H9 (cell line): ENCODE measurements around the gene NDRG2. TPM values are rescaled to one million over a fixed set of nuclear protein-coding genes. Genes with fewer than 3 reads are reported as not detected.
"Not testable (repeated sequence)": the region's sequence is repeated elsewhere in the genome, so short reads cannot be mapped to it uniquely, and the experiment has no call there.

Source experiments
- DNase-seq: peaks from one replicate; pipeline ENCODE4 v3.0.0-alpha.2; 2017
- H2AFZ ChIP-seq: one replicate; pipeline ENCODE4 v1.6.1; 2013; ENCODE audit warnings: mild to moderate bottlenecking, low read length, control low read depth, moderate library complexity
- H2AK5ac ChIP-seq: 2 replicates; pipeline ENCODE4 v1.6.1; 2013; ENCODE audit warnings: low read length, control low read depth, mixed read lengths; ENCODE audit not compliant: insufficient read length
- H2BK120ac ChIP-seq: one replicate; pipeline ENCODE4 v1.6.1; 2013; ENCODE audit warnings: low read depth, mild to moderate bottlenecking, low read length, control low read depth, inconsistent platforms; ENCODE audit not compliant: poor library complexity, severe bottlenecking
- H2BK12ac ChIP-seq: 2 replicates; pipeline ENCODE4 v1.6.1; 2013; ENCODE audit warnings: low read length, control low read depth, mixed read lengths, low read depth; ENCODE audit not compliant: insufficient read length
- H2BK15ac ChIP-seq: 2 replicates; pipeline ENCODE4 v1.6.1; 2013; ENCODE audit warnings: low read depth, low read length, control low read depth
- H2BK20ac ChIP-seq: one replicate; pipeline ENCODE4 v1.6.1; 2013; ENCODE audit warnings: low read depth, mild to moderate bottlenecking, low read length, control low read depth, inconsistent platforms; ENCODE audit not compliant: poor library complexity, severe bottlenecking
- H2BK5ac ChIP-seq: 2 replicates; pipeline ENCODE4 v1.6.1; 2013; ENCODE audit warnings: low read length, control low read depth, mixed read lengths; ENCODE audit not compliant: insufficient read length
- H3K14ac ChIP-seq: 2 replicates; pipeline ENCODE4 v1.6.1; 2013; ENCODE audit warnings: low read length, control low read depth; ENCODE audit not compliant: insufficient read depth
- H3K18ac ChIP-seq: 2 replicates; pipeline ENCODE4 v1.6.1; 2013; ENCODE audit warnings: low read depth, mild to moderate bottlenecking, mixed read lengths, low read length, control low read depth; ENCODE audit not compliant: insufficient read length
- H3K23ac ChIP-seq: 2 replicates; pipeline ENCODE4 v1.6.1; 2013; ENCODE audit warnings: low read length, control low read depth, mixed read lengths, low read depth; ENCODE audit not compliant: insufficient read length
- H3K23me2 ChIP-seq: 2 replicates; pipeline ENCODE4 v1.6.1; 2013; ENCODE audit warnings: low read depth, mild to moderate bottlenecking, mixed read lengths, low read length, control low read depth; ENCODE audit not compliant: insufficient read length, poor library complexity, severe bottlenecking
- H3K27ac ChIP-seq: 2 replicates; pipeline ENCODE4 v1.5.1; 2013; ENCODE audit warnings: low read length, control low read depth, mixed read lengths, low read depth; ENCODE audit not compliant: insufficient read length
- H3K27me3 ChIP-seq: 2 replicates; pipeline ENCODE4 v1.6.1; 2013; ENCODE audit warnings: low read length, control low read depth, inconsistent platforms; ENCODE audit not compliant: insufficient read depth
- H3K4ac ChIP-seq: 2 replicates; pipeline ENCODE4 v1.6.1; 2013; ENCODE audit warnings: low read depth, mild to moderate bottlenecking, control low read depth, inconsistent platforms, low read length, moderate library complexity
- H3K4me1 ChIP-seq: 2 replicates; pipeline ENCODE4 v1.6.1; 2013; ENCODE audit warnings: low read length, control low read depth, inconsistent platforms; ENCODE audit not compliant: insufficient read depth
- H3K4me2 ChIP-seq: 2 replicates; pipeline ENCODE4 v1.6.1; 2013; ENCODE audit warnings: low read length, control low read depth, mixed read lengths; ENCODE audit not compliant: insufficient read length, insufficient read depth
- H3K56ac ChIP-seq: 2 replicates; pipeline ENCODE4 v1.6.1; 2013; ENCODE audit warnings: low read depth, mild to moderate bottlenecking, mixed read lengths, low read length, control low read depth; ENCODE audit not compliant: insufficient read length
- H3K79me1 ChIP-seq: 2 replicates; pipeline ENCODE4 v1.6.1; 2013; ENCODE audit warnings: low read depth, mild to moderate bottlenecking, moderate library complexity, low read length, control low read depth, inconsistent platforms; ENCODE audit not compliant: insufficient read depth, poor library complexity, severe bottlenecking
- H3K79me2 ChIP-seq: 2 replicates; pipeline ENCODE4 v1.6.1; 2013; ENCODE audit warnings: low read length, control low read depth, inconsistent platforms; ENCODE audit not compliant: insufficient read depth
- H3K9ac ChIP-seq: 2 replicates; pipeline ENCODE4 v1.6.1; 2013; ENCODE audit warnings: low read length, control low read depth, mixed read lengths; ENCODE audit not compliant: insufficient read length; ENCODE audit errors: extremely low read depth
- H3K9me3 ChIP-seq: one replicate; pipeline ENCODE4 v1.6.1; 2013; ENCODE audit warnings: low read depth, low read length, inconsistent platforms; ENCODE audit not compliant: control insufficient read depth
- H3T11ph ChIP-seq: one replicate; pipeline ENCODE4 v1.6.1; 2013; ENCODE audit warnings: mild to moderate bottlenecking, low read length, control low read depth, inconsistent platforms
- H4K20me1 ChIP-seq: one replicate; pipeline ENCODE4 v1.6.1; 2013; ENCODE audit not compliant: control insufficient read depth, insufficient read length, insufficient read depth
- H4K5ac ChIP-seq: 2 replicates; pipeline ENCODE4 v1.6.1; 2013; ENCODE audit warnings: low read depth, mild to moderate bottlenecking, mixed read lengths, low read length, control low read depth; ENCODE audit not compliant: insufficient read length
- H4K8ac ChIP-seq: replicated peaks from 2 replicates; pipeline ENCODE4 v1.6.1; 2013; ENCODE audit warnings: low read length, control low read depth, mixed read lengths, low read depth; ENCODE audit not compliant: insufficient read length
- H4K91ac ChIP-seq: 2 replicates; pipeline ENCODE4 v1.6.1; 2013; ENCODE audit warnings: low read depth, mild to moderate bottlenecking, moderate library complexity, mixed read lengths, low read length, control low read depth; ENCODE audit not compliant: insufficient read length
- H3K27ac Mint-ChIP-seq, 3 experiments: 2 replicates in 2 of 3; 3 replicates in 1 of 3; pipeline ENCODE4 v1.8.0; 2020 to 2021; ENCODE audit warnings: mixed read lengths in 3 of 3, mild to moderate bottlenecking in 1 of 3, moderate library complexity in 1 of 3
- H3K27me3 Mint-ChIP-seq: 2 replicates; pipeline ENCODE4 v1.8.0; 2021; ENCODE audit warnings: low read depth, mild to moderate bottlenecking, moderate library complexity, mixed read lengths
- H3K36me3 Mint-ChIP-seq, 3 experiments: 2 replicates in 2 of 3; 3 replicates in 1 of 3; pipeline ENCODE4 v1.8.0; 2020 to 2021; ENCODE audit warnings: low read depth in 3 of 3, mixed read lengths in 3 of 3; ENCODE audit not compliant: insufficient read depth in 1 of 3
- H3K4me1 Mint-ChIP-seq, 2 experiments: 2 replicates each; pipeline ENCODE4 v1.8.0; 2020; ENCODE audit warnings: mixed read lengths in 2 of 2
- H3K4me3 Mint-ChIP-seq, 2 experiments: 2 replicates in 1 of 2; 3 replicates in 1 of 2; pipeline ENCODE4 v1.8.0; 2020 to 2021; ENCODE audit warnings: mild to moderate bottlenecking in 2 of 2, mixed read lengths in 2 of 2, moderate library complexity in 1 of 2
- H3K9me3 Mint-ChIP-seq, 2 experiments: 2 replicates in 1 of 2; 3 replicates in 1 of 2; pipeline ENCODE4 v1.8.0; 2020; ENCODE audit warnings: mild to moderate bottlenecking in 2 of 2, mixed read lengths in 2 of 2, moderate library complexity in 1 of 2
- WGBS: extraction: QIAGEN DNeasy Blood & Tissue Kit; methylation state at CpG from one replicate; pipeline ENCODE4 v1.1.7; 2013; ENCODE audit warnings: missing lambda C conversion rate, low lambda C conversion rate, mixed read lengths; ENCODE audit not compliant: insufficient read length; ENCODE audit errors: extremely low coverage; 5-methylcytosine and 5-hydroxymethylcytosine counted together
- total RNA-seq: library from RNA; stranded (reverse); gene quantifications from 2 replicates; pipeline ENCODE4 v1.2.1, GENCODE V29; 2021
- TF ChIP-seq, protein P1 (sequence below): fragments of 200-600 bp; sonication (generic); conservative IDR thresholded peaks from 3 replicates; pipeline ENCODE4 v1.8.0; 2021; ENCODE audit warnings: antibody characterized with exemption, mild to moderate bottlenecking

The NDRG2 gene
- total RNA-seq, 1 experiment from 2014 or later, result 20.6 TPM

DNA sequence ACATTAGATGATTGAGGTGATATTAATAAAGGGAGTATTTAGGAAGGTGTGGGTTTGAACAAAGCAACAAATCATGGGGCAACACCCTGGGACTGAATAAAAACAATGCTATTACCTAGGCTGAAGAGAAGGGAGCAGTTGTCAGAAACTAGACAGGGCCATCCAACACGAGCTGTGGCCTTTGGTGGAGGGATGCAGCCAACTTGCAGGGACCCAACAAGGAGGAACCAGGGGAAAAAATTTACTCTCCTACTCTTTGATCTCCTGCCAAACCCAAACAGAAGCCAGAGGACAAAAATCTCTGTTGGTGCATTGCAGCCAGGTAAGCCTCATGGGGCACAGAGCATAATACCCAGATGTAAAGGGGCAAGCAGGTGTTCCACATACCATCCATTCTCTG is 13.7 kb downstream of the NDRG2 start:
- H3K36me3 Mint-ChIP-seq, result no peaks in the 10 kb centered on the region
- Histone ChIP-seq H2BK5ac (no peak overlapping the region), H3K27ac (no peak overlapping the region), H3K23me2 (no peaks in the 10 kb centered on the region), H3K18ac (no peak overlapping the region), H3K27me3 (no peaks in the 10 kb centered on the region), H3K4me2 (no peak overlapping the region), H3K9ac (no peak overlapping the region), H2AK5ac (no peak overlapping the region), H4K5ac (no peak overlapping the region), H4K8ac (no peak overlapping the region), H3K4ac (no peak overlapping the region), H3K79me2 (no peaks in the 10 kb centered on the region), H3K79me1 (no peaks in the 10 kb centered on the region), H2BK15ac (no peak overlapping the region), H2BK12ac (no peak overlapping the region), H3K14ac (no peak overlapping the region), H4K91ac (no peak overlapping the region), H3K23ac (no peak overlapping the region), H3T11ph (no peak overlapping the region), H2AFZ (no peak overlapping the region), H3K9me3 (no peaks in the 10 kb centered on the region), H4K20me1 (no peaks in the 10 kb centered on the region), H2BK20ac (no peak overlapping the region), H3K4me1 (no peaks in the 10 kb centered on the region; the same call in 1 of the 2 replicates), H3K56ac (no peak overlapping the region), H2BK120ac (no peak overlapping the region)
- TF ChIP-seq, protein P1, sequence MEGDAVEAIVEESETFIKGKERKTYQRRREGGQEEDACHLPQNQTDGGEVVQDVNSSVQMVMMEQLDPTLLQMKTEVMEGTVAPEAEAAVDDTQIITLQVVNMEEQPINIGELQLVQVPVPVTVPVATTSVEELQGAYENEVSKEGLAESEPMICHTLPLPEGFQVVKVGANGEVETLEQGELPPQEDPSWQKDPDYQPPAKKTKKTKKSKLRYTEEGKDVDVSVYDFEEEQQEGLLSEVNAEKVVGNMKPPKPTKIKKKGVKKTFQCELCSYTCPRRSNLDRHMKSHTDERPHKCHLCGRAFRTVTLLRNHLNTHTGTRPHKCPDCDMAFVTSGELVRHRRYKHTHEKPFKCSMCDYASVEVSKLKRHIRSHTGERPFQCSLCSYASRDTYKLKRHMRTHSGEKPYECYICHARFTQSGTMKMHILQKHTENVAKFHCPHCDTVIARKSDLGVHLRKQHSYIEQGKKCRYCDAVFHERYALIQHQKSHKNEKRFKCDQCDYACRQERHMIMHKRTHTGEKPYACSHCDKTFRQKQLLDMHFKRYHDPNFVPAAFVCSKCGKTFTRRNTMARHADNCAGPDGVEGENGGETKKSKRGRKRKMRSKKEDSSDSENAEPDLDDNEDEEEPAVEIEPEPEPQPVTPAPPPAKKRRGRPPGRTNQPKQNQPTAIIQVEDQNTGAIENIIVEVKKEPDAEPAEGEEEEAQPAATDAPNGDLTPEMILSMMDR, result no peak
- H3K4me3 Mint-ChIP-seq, result no peak overlapping the region
- DNase-seq, result no peak
- no peak overlapping the region for H3K27ac Mint-ChIP-seq
- H3K4me1 Mint-ChIP-seq, result peaks cover 13 to 18% of the 10 kb centered on the region in 2 experiments
- peaks cover 9% of the 10 kb centered on the region for H3K27me3 Mint-ChIP-seq
- WGBS, result no CpG with 5 or more reads among the region's 1 CpG
- no peaks in the 10 kb centered on the region for H3K9me3 Mint-ChIP-seq

DNA sequence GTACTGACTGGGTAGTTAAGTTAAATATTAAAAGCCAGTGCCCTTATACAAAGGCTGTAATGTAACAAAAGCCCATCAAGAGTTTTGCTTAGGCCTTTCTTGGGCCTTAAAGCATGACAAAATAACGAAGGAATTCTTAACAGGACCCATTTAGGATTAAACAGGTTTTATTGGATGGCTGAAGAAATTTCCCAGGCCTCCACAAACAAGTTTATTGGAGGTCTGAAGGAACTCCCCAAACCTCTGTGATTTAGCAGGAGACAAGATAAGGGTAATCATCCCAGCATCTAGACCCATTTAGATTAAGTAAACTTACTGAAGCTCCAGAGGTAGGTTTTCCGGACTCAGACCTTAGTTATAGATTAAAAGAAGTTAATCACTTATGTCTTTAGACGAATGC is 15.1 kb downstream of the NDRG2 start:
- WGBS, result no CpG with 5 or more reads among the region's 3 CpGs

More for the DNA sequence above, 15.1 kb downstream of the NDRG2 start:
- H3K4ac ChIP-seq, H3K23ac ChIP-seq, H4K91ac ChIP-seq, H4K8ac ChIP-seq, H3K27ac ChIP-seq, H3K27me3 ChIP-seq, H3K9me3 ChIP-seq, H3K79me1 ChIP-seq, H3K56ac ChIP-seq, H2BK12ac ChIP-seq, H3K18ac ChIP-seq, H3K79me2 ChIP-seq, H3K9me3 Mint-ChIP-seq, H2AK5ac ChIP-seq, H3K23me2 ChIP-seq, H3K27me3 Mint-ChIP-seq, H4K20me1 ChIP-seq, H3K27ac Mint-ChIP-seq, DNase-seq, H3K36me3 Mint-ChIP-seq, H2AFZ ChIP-seq, H3T11ph ChIP-seq, H3K9ac ChIP-seq, H4K5ac ChIP-seq, H3K4me3 Mint-ChIP-seq, H2BK20ac ChIP-seq, H3K14ac ChIP-seq, H3K4me1 Mint-ChIP-seq, H3K4me2 ChIP-seq, H2BK120ac ChIP-seq, H2BK15ac ChIP-seq, H2BK5ac ChIP-seq, H3K4me1 ChIP-seq: not testable (repeated sequence)
